Measurements from ENCODE around the gene CYB561D2. TPM values are rescaled to one million over a fixed set of nuclear protein-coding genes. Genes with fewer than 3 reads are reported as not detected.

CYB561D2 gene
- total and polyA plus RNA-seq, 10 of the 15 experiments (the other 5 are each of a cell fraction or from before 2014, with no cell fraction given) = 7.6 to 39.2 (median 18.8) TPM

DNA sequence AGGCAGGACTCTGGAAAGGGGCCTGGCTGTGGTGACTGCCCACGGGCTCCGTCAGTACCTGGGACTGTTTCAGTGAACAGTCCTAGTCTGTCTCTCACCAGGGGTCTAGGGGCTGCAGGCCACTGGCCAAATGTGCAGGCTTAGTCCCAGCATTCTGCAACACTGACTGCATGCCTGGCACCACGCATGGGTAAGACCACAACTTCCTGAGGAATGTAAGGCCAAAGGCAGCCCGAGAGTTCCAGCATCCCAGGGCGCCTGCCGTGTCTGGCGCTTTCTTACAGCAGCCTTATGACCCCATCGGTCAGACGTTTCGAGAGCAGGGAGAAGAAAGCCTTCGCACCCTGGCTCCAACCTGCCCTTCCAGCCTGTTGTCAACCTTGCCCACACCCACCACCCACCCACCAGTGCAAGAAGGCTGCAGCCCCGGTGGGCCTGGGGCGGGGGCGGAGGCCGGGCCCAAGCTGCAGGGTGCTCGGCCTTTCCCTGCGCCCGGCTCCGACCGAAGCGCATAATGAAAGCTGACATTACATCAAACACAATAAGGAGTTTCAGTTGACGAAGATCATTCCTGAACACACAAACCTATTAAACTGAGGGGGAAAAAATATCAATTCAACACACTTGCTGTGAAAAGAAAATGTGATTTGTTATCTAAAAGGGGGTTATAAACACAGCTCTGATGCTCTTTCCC, 38.2 kb downstream of the CYB561D2 start:
- no peak overlapping the region for H2AFZ ChIP-seq (ENCODE audit: control insufficient read depth, low read depth, low read length)
- H3K36me3 ChIP-seq (ENCODE audit: control insufficient read depth in 2 of 2, insufficient read depth in 2 of 2, low read length in 1 of 2) = no peaks in the 10 kb centered on the region
- H3K4me1 ChIP-seq (ENCODE audit: control insufficient read depth, insufficient read depth, low read length) = no peaks in the 10 kb centered on the region
- DNase-seq (ENCODE audit: low read depth, low spot score) (no peak), ATAC-seq (no peak), FAIRE-seq (no peak)
- SMC1A ChIA-PET (ENCODE audit: uncharacterized antibody, unreplicated experiment) = no interaction called here
- H3K27me3 ChIP-seq (replicated peaks in 1 of 2; ENCODE audit: control insufficient read depth in 2 of 2, insufficient read depth in 2 of 2, low read length in 1 of 2) = peaks cover 0 to 3% of the 10 kb centered on the region in 2 experiments; a peak in 3 of 4 replicates
- no peaks in the 10 kb centered on the region for H4K20me1 ChIP-seq (ENCODE audit: control insufficient read depth, insufficient read depth)
- H3K4me2 ChIP-seq (ENCODE audit: control insufficient read depth, insufficient read depth) = no peak overlapping the region
- H3K79me2 ChIP-seq (ENCODE audit: control insufficient read depth, insufficient read depth, low read length) = no peaks in the 10 kb centered on the region
- H3K9me3 ChIP-seq (replicated peaks; ENCODE audit: control insufficient read depth, insufficient read depth, low read length) = no peaks in the 10 kb centered on the region
- CTCF ChIA-PET = no interaction called here
- no TSS peak for BruUV-seq (replicated peaks)
- H3K4me3 ChIP-seq = no peak overlapping the region
- TF ChIP-seq, protein P1, sequence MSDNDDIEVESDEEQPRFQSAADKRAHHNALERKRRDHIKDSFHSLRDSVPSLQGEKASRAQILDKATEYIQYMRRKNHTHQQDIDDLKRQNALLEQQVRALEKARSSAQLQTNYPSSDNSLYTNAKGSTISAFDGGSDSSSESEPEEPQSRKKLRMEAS (IDR thresholded peaks at IDR 0.05; ENCODE audit: low read depth, low read length) = no peak
- TF ChIP-seq POU2F2 (IDR thresholded peaks at IDR 0.05; ENCODE audit: borderline replicate concordance, low read depth, low read length) (no peak), NR2C2 (IDR thresholded peaks at IDR 0.05; ENCODE audit: borderline replicate concordance, control insufficient read depth, insufficient read length, low read depth) (no peak), IRF4 (IDR thresholded peaks at IDR 0.05; ENCODE audit: low read depth, low read length) (no peak), CHD1 (IDR thresholded peaks at IDR 0.05; ENCODE audit: low read depth, low read length) (no peak), ESRRA (IDR thresholded peaks at IDR 0.05; ENCODE audit: low read length) (no peak), RAD21 (IDR thresholded peaks at IDR 0.05; ENCODE audit: insufficient read depth, low read depth, low read length) (no peak), MEF2A (IDR thresholded peaks at IDR 0.05; ENCODE audit: insufficient read depth, low read depth, low read length) (no peak), CHD4 (IDR thresholded peaks at IDR 0.05) (no peak), NR2C1 (IDR thresholded peaks at IDR 0.05) (no peak)
- RAD21 ChIA-PET (ENCODE audit: unreplicated experiment) = no interaction called here
- intact Hi-C loops (cut with micrococcal nuclease; ENCODE audit: unreplicated experiment) (no loop called here), in situ Hi-C loops (cut with MboI) (no loop called here)
- H3K27ac ChIP-seq (ENCODE audit: control insufficient read depth, insufficient read depth) = no peak overlapping the region
- H3K9ac ChIP-seq (ENCODE audit: control insufficient read depth, insufficient read depth, low read length) = no peak overlapping the region
- POLR2A ChIA-PET = no interaction called here
- 36% methylated on average over 21 of the region's 22 CpGs for WGBS (ENCODE audit: insufficient coverage, insufficient replicate concordance, low lambda C conversion rate, missing lambda C conversion rate)

All from GM12878 (cell line).